ENCODE results near the gene FAM83E.

DNA sequence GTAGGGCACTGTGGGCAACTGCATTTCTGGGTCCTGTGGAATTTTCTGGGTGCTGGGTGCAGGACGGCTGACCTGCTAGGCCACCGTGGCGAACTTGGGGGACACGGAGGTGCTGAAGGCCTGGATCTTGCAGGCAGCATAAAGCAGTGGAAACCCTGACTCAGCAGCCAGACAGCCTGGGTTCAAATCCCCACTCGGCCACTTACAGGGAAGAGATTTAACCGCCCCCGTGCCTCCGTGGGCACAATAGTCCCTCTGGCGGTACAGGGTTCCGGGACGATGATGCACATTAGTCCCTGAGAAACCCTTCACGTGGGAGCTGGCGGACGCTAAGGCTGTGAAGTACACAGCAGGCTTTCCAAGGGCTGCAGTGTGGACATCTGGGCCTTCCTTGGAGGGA lies 3.0 kb downstream of the FAM83E start:
- no peak for TF ChIP-seq GABPA (IDR thresholded peaks at IDR 0.05; ENCODE audit: low read depth)
- TF ChIP-seq SP1 (IDR thresholded peaks at IDR 0.05; ENCODE audit: low read depth, low read length), result no peak
- no peak for TF ChIP-seq POLR2AphosphoS5 (IDR thresholded peaks at IDR 0.05; ENCODE audit: low read length)
- TF ChIP-seq, protein P1, sequence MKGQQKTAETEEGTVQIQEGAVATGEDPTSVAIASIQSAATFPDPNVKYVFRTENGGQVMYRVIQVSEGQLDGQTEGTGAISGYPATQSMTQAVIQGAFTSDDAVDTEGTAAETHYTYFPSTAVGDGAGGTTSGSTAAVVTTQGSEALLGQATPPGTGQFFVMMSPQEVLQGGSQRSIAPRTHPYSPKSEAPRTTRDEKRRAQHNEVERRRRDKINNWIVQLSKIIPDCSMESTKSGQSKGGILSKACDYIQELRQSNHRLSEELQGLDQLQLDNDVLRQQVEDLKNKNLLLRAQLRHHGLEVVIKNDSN (IDR thresholded peaks at IDR 0.05; ENCODE audit: borderline replicate concordance, extremely low read length, insufficient read depth, low read depth, low read length), result no peak
- TF ChIP-seq HDAC6 (IDR thresholded peaks at IDR 0.05; ENCODE audit: unreplicated experiment), result no peak
- TF ChIP-seq DPF2 (IDR thresholded peaks at IDR 0.05), result no peak
- TF ChIP-seq, protein P2, sequence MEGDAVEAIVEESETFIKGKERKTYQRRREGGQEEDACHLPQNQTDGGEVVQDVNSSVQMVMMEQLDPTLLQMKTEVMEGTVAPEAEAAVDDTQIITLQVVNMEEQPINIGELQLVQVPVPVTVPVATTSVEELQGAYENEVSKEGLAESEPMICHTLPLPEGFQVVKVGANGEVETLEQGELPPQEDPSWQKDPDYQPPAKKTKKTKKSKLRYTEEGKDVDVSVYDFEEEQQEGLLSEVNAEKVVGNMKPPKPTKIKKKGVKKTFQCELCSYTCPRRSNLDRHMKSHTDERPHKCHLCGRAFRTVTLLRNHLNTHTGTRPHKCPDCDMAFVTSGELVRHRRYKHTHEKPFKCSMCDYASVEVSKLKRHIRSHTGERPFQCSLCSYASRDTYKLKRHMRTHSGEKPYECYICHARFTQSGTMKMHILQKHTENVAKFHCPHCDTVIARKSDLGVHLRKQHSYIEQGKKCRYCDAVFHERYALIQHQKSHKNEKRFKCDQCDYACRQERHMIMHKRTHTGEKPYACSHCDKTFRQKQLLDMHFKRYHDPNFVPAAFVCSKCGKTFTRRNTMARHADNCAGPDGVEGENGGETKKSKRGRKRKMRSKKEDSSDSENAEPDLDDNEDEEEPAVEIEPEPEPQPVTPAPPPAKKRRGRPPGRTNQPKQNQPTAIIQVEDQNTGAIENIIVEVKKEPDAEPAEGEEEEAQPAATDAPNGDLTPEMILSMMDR (IDR thresholded peaks at IDR 0.05 in 2 of 3, conservative IDR thresholded peaks at IDR 0.05 in 1 of 3; ENCODE audit: control insufficient read depth in 2 of 3, extremely low read depth in 1 of 3, insufficient read depth in 1 of 3, low read depth in 3 of 3, low read length in 3 of 3), result no peak
- TF ChIP-seq MXI1 (IDR thresholded peaks at IDR 0.05; ENCODE audit: low read depth, low read length), result no peak

All from GM12878 (cell line).